ENCODE measurements around the gene PRICKLE2.

- TF ChIP-seq, protein P1, sequence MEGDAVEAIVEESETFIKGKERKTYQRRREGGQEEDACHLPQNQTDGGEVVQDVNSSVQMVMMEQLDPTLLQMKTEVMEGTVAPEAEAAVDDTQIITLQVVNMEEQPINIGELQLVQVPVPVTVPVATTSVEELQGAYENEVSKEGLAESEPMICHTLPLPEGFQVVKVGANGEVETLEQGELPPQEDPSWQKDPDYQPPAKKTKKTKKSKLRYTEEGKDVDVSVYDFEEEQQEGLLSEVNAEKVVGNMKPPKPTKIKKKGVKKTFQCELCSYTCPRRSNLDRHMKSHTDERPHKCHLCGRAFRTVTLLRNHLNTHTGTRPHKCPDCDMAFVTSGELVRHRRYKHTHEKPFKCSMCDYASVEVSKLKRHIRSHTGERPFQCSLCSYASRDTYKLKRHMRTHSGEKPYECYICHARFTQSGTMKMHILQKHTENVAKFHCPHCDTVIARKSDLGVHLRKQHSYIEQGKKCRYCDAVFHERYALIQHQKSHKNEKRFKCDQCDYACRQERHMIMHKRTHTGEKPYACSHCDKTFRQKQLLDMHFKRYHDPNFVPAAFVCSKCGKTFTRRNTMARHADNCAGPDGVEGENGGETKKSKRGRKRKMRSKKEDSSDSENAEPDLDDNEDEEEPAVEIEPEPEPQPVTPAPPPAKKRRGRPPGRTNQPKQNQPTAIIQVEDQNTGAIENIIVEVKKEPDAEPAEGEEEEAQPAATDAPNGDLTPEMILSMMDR (IDR thresholded peaks at IDR 0.05), result no peak
- no peak for TF ChIP-seq POLR2A (IDR thresholded peaks at IDR 0.05)
Measured at GRCh38 chr3:64155328-64155727, 69.9 kb downstream of the PRICKLE2 start.
